ENCODE measurements around the gene CACNA1G.

DNA sequence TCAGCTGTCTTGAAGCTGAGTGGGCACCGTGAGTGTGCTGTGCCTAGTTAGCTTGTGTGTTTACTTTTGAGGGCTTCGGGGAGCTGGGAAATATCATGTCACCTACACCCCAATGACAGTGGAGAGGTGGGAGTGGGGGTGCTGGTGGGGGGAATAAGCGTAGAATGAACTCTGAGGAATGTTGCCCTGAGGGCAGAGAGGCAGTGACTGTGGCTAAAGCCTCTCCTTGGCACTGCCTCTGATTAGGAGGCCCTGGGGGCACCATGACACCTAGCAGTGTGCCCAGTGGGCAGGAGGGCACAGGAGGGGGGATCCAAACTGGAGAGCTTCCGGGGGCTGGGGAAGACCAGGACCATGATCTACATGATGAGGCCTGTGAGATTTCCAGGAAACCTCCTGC, 24.8 kb downstream of the CACNA1G start:
- TF ChIP-seq, protein P1, sequence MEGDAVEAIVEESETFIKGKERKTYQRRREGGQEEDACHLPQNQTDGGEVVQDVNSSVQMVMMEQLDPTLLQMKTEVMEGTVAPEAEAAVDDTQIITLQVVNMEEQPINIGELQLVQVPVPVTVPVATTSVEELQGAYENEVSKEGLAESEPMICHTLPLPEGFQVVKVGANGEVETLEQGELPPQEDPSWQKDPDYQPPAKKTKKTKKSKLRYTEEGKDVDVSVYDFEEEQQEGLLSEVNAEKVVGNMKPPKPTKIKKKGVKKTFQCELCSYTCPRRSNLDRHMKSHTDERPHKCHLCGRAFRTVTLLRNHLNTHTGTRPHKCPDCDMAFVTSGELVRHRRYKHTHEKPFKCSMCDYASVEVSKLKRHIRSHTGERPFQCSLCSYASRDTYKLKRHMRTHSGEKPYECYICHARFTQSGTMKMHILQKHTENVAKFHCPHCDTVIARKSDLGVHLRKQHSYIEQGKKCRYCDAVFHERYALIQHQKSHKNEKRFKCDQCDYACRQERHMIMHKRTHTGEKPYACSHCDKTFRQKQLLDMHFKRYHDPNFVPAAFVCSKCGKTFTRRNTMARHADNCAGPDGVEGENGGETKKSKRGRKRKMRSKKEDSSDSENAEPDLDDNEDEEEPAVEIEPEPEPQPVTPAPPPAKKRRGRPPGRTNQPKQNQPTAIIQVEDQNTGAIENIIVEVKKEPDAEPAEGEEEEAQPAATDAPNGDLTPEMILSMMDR (IDR thresholded peaks at IDR 0.05; ENCODE audit: low read depth, low read length, poor library complexity, severe bottlenecking), result no peak
- TF ChIP-seq EZH2phosphoT487 (IDR thresholded peaks at IDR 0.05; ENCODE audit: borderline replicate concordance, low read length), result no peak
